GM19467 (cell line): Measurements from ENCODE around the gene HDDC3.
"Not testable (repeated sequence)": the region's sequence is repeated elsewhere in the genome, so short reads cannot be mapped to it uniquely, and the experiment has no call there.

ENCODE experiments used
- ATAC-seq: cut with Tn5 transposase; IDR thresholded peaks from one replicate; pipeline ENCODE4 v1.9.1; 2021; ENCODE audit warnings: mild to moderate bottlenecking, moderate library complexity; ENCODE audit not compliant: unreplicated experiment

The HDDC3 gene

GRCh38 chr15:90930861-90931574, 1.3 kb downstream of the HDDC3 start:
- no peak for ATAC-seq

DNA sequence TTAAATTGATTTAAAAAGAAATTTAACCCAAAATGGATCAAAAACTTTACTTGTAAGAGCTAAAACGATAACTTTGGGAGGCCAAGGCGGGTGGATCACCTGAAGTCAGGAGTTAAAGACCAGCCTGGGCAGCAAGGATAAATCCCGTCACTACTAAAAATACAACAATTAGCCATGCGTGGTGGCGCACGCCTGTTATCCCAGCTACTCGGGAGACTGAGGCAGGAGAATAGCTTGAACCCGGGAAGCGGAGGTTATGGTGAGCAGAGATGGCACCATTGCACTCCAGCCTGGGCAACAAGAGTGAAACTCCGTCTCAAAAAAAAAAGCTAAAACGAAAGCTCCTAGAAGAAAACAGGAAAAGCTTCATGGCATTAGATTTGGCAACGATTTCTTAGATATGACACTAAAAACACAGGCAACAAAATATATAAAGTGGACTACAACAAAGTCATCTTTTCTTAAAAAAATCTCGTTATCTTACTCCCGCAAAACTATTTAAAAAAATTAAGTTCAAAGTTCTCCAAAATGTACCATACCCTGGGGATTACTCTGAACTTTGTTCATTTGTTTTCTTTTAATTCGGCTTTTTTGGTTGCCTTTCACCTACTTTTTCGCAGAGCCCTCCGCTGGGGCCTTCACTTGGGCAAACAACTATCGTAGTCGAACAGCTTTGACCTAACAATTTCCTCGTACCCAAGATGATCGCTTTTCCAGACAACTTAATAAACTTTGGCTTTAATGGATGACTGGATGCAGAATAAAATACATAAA, 2.9 kb downstream of the HDDC3 start:
- ATAC-seq: no peak

DNA sequence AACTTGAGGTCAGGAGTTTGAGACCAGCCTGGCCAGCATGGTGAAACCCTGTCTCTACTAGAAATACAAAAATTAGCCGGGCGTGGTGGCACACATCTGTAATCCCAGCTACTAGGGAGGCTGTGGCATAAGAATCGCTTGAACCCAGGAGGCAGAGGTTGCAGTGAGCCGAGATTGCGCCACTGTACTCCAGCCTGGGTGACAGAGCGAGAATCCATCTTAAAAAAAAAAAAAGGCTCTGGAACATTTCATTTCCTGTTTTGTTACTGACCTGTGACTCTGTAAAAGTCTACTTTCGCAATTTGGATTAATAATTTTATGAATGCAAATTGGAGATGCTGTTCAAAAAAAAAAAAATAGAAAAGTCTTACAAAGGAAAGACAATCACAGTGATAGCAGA, 4.2 kb downstream of the HDDC3 start:
- not testable (repeated sequence) for ATAC-seq

DNA sequence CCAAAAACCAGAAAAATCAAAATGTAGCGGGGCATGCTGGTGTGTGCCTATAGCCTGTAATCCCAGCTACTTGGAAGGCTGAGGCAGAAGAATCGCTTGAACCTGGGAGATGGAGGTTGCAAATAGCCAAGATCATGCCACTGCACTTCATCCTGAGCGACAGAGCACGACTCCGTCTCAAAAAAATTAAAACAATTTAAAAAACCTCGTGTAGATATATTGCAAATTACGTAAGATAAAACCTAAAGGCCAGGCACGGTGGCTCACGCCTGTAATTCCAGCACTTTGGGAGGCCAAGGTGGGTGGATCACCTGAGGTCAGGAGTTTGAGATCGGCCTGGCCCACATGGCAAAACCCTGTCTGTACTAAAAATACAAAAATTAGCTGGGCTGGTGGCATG, 5.6 kb downstream of the HDDC3 start:
- not testable (repeated sequence) for ATAC-seq

DNA sequence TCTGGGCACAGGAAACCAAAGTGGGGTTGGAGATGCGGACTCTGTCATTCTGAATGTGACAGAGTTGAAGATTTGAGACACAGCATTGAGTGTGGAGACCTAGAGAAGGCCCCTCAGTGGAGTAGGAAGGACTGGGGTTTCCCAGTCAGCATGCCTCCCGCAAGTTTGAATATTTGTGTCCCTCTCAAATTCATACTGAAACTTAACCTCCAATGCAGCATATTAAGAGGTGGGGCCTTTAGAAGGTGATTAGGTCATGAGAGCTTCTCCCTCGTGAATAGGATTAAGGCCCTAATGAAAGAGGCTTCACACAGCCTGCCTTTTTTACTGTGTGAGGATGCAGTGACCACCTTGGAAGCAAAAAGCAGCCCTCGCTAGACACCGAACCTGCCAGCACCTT, 8.0 kb downstream of the HDDC3 start:
- ATAC-seq: peak; percentile 63

DNA sequence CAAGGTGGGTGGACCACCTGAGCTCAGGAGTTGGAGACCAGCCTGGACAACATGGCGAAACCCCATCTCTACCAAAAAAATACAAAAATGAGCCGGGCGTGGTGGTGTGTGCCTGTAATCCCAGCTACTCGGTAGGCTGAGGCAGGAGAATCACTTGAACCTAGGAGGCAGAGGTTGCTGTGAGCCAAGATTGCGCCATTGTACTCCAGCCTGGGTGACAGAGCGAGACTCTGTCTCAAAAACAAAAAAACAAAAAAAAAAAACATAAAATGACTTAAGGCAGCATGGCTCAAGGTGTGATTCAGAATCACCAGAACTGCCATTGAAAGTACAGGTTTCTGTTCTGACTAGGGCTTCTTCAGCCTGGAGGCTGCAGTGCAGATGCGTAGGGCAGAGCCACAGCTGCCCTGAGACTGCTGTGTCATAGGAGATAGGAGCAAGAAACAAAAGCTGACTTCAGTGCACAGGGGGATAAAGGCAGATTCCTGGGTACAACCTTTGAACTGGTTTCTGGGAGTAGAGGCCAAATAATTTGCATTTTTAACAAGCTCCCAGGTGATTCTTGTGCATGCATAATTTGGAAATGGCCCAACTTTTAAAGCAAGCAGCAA, 9.5 kb downstream of the HDDC3 start:
- not testable (repeated sequence) for ATAC-seq

GRCh38 chr15:90921887-90922286, 10.5 kb downstream of the HDDC3 start:
- no peak for ATAC-seq

DNA sequence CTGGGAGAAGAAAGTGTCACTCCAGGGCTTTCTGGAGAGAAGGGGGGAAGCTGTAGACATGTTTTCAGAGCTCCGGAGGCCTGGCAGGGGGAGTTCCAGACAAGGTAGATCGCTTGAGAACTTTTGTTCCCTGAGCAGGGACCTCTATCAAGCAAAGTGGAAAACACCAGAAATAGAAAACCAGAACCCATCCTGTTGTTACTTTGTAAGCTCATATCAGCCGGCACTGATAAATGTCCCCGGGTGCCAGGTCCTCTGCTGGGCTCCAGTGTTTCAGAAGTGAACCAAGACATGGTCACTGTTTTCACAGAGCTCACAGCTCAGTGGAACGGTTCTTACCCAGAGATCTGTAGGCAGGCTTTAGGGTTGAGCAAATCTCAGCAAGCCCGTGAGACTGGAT, 13.5 kb downstream of the HDDC3 start:
- no peak for ATAC-seq

- no peak for ATAC-seq
Measured at GRCh38 chr15:90918034-90918788, 14.1 kb downstream of the HDDC3 start.

GRCh38 chr15:90917569-90917968, 14.8 kb downstream of the HDDC3 start:
- no peak for ATAC-seq

DNA sequence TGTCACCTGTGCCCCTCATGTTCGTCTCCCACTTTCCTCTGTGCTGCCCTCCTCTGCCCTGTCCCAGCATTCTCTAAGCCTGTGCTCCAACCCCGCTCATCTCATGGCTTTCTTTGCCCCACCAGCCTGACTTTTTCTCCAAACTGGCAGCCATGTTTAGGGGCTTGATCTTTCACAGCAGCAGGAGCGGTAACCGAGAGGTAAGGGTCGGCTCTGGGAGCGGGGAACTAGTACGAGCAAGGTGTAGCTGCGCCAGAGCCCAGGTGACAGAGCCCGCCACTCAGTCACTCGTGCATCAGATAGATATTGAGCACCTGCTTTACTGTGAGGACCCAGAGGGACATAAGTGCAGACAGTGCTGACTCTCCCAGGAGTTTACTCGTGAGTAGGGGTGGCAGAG, 15.9 kb downstream of the HDDC3 start:
- ATAC-seq: no peak

GRCh38 chr15:90915808-90916440, 16.4 kb downstream of the HDDC3 start:
- ATAC-seq: no peak

- no peak for ATAC-seq
Measured at GRCh38 chr15:90915216-90915807, 17.0 kb downstream of the HDDC3 start.

DNA sequence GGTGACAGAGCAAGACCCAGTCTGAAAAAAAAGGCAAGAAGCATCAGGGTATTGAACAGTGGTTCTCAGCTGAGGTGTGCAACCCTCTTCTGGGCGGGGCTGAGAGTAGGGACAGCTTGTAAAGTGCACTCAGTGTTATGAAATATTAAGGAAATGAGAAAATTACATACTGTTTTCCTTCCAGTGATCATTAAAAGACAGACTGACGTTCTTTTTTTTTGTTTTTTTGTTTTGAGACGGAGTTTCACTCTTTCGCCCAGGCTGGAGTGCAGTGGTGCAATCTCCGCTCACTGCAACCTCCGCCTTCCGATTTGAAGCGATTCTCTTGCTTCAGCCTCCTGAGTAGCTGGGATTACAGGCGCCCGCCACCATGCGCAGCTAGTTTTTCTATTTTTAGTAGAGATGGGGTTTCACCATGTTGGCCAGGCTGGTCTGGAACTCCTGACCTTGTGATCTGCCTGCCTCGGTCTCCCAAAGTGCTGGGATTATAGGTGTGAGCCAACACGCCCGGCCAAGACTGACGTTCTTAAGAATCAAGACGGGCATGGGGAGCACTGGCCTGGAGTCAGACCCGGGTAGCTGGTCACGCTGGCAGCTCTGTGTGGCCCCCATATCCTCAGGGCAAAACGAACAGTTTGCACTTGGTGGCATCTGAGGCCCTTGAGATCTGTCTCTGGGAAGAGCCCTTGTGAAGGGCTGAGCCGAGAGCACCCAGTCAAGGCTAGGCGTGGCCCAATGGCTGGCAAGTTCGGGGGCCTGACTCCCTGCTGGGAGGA, 17.9 kb downstream of the HDDC3 start:
- no peak for ATAC-seq

DNA sequence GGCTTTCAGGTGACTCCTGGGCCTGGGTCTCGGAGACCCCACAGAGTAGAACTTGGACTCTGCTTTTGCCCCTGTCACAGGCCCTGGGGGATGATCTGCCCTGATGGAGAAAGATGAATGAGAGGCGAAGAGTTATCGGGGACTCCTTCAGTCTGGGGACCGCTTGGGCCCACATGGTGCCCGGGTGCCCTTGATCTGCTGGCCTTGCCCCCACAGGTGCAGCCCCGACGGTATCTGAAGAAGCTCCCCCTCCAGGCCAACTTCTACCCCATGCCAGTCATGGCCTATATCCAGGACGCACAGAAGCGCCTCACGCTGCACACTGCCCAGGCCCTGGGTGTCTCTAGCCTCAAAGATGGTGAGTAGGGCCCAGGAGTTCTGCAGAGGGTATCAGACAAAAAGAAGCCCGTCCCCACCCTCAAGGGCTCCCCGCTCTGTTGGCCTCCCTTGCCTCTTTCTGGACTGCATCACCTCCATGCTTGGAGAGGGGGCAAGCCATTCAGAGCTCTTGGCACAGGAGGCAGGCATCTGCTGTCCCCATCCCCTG, 18.9 kb downstream of the HDDC3 start:
- no peak for ATAC-seq

GRCh38 chr15:90912770-90913075, 19.6 kb downstream of the HDDC3 start:
- no peak for ATAC-seq

- no peak for ATAC-seq
Measured at GRCh38 chr15:90911906-90912769, 20.2 kb downstream of the HDDC3 start.

- no peak for ATAC-seq
Measured at GRCh38 chr15:90911302-90911623, 21.1 kb downstream of the HDDC3 start.
